ENCODE data around the gene SMIM27.
A peak's percentile ranks its signal among the peaks of the same experiment; 100 is the strongest.
"Not testable (repeated sequence)": the region's sequence is repeated elsewhere in the genome, so short reads cannot be mapped to it uniquely, and the experiment has no call there.

SMIM27 gene

GRCh38 chr9:32552172-32552872, at the start of gene SMIM27, which contains the start of gene TOPORS:
Gene SMIM27, plus strand, starts transcription at chr9:32552327. Its CDS starts 108 bp downstream, at chr9:32552435.
Gene TOPORS, minus strand, starts transcription at chr9:32552586. Its CDS starts 150 bp downstream, at chr9:32552436.
- DNase-seq: peak; percentile 76

GRCh38 chr9:32502464-32502863, 49.7 kb upstream of the SMIM27 start:
- no peak for DNase-seq

- DNase-seq: no peak
Measured at GRCh38 chr9:32503008-32503407, 49.1 kb upstream of the SMIM27 start.

GRCh38 chr9:32508728-32509127, 43.4 kb upstream of the SMIM27 start:
- no peak for DNase-seq

GRCh38 chr9:32516241-32516640, 35.9 kb upstream of the SMIM27 start:
- no peak for DNase-seq

GRCh38 chr9:32518276-32518675, 33.9 kb upstream of the SMIM27 start:
- no peak for DNase-seq

- no peak for DNase-seq
Measured at GRCh38 chr9:32523910-32524309, 28.2 kb upstream of the SMIM27 start.

- DNase-seq: not testable (repeated sequence)
Measured at GRCh38 chr9:32524558-32524891, 27.6 kb upstream of the SMIM27 start.

GRCh38 chr9:32524892-32525708, 27.0 kb upstream of the SMIM27 start:
- DNase-seq: no peak

GRCh38 chr9:32525709-32526030, 26.5 kb upstream of the SMIM27 start:
- DNase-seq: peak; percentile 24

- peak; percentile 72 for DNase-seq
Measured at GRCh38 chr9:32526041-32526706, 26.0 kb upstream of the SMIM27 start, which contains the start of gene RIGI. Gene RIGI, minus strand, starts transcription at chr9:32526196. Its CDS starts 30 bp downstream, at chr9:32526166.

- DNase-seq: no peak
Measured at GRCh38 chr9:32526707-32527048, 25.4 kb upstream of the SMIM27 start.

GRCh38 chr9:32533336-32533735, 18.8 kb upstream of the SMIM27 start:
- no peak for DNase-seq

- DNase-seq: no peak
Measured at GRCh38 chr9:32533816-32534215, 18.3 kb upstream of the SMIM27 start.

- DNase-seq: no peak
Measured at GRCh38 chr9:32543047-32543446, 9.1 kb upstream of the SMIM27 start.

- DNase-seq: no peak
Measured at GRCh38 chr9:32545884-32546283, 6.2 kb upstream of the SMIM27 start.

GRCh38 chr9:32548213-32548612, 3.9 kb upstream of the SMIM27 start:
- DNase-seq: not testable (repeated sequence)

- no peak for DNase-seq
Measured at GRCh38 chr9:32550150-32550561, 2.0 kb upstream of the SMIM27 start.

GRCh38 chr9:32550562-32551275, 1.4 kb upstream of the SMIM27 start:
- DNase-seq: peak; percentile 36

- DNase-seq: no peak
Measured at GRCh38 chr9:32551276-32552051, 663 bp upstream of the SMIM27 start.

- DNase-seq: no peak
Measured at GRCh38 chr9:32554107-32554506, 2.0 kb downstream of the SMIM27 start.

GRCh38 chr9:32554591-32554990, 2.5 kb downstream of the SMIM27 start:
- DNase-seq: no peak
